AG10803 (cell line): ENCODE results near the gene TREML2.

Source experiments
- DNase-seq: peaks from one replicate; pipeline ENCODE4 v3.0.0; 2010; ENCODE audit warnings: low read depth
- H3K4me3 ChIP-seq: 2 replicates; pipeline ENCODE4 v1.5.1; 2011; ENCODE audit warnings: mild to moderate bottlenecking, low read length, control low read depth
- TF ChIP-seq, protein P1 (sequence below): conservative IDR thresholded peaks from 2 replicates; pipeline ENCODE4 v1.5.1; 2011; ENCODE audit warnings: mild to moderate bottlenecking, low read length, control low read depth, inconsistent platforms

Gene TREML2

DNA sequence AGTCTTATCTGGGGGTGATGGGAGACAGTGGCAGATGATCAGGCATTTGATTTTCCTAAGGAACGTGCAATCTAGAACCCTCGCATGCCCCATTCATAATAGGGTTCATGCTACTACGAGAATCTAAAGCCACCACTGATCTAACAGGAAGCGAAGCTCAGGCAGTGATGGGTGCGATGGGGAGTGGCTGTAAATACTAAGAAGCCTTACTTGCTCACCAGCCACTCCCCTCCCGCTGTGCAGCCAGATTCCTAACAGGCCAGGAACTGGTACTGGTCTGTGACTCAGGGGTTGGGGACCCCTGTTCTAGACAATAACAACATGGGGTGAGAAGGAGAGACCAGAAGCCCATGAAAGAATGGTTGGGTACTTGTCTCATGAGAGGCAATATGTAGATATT, 31.7 kb upstream of the TREML2 start:
- no peak for DNase-seq
- H3K4me3 ChIP-seq: no peak overlapping the region
- TF ChIP-seq, protein P1, sequence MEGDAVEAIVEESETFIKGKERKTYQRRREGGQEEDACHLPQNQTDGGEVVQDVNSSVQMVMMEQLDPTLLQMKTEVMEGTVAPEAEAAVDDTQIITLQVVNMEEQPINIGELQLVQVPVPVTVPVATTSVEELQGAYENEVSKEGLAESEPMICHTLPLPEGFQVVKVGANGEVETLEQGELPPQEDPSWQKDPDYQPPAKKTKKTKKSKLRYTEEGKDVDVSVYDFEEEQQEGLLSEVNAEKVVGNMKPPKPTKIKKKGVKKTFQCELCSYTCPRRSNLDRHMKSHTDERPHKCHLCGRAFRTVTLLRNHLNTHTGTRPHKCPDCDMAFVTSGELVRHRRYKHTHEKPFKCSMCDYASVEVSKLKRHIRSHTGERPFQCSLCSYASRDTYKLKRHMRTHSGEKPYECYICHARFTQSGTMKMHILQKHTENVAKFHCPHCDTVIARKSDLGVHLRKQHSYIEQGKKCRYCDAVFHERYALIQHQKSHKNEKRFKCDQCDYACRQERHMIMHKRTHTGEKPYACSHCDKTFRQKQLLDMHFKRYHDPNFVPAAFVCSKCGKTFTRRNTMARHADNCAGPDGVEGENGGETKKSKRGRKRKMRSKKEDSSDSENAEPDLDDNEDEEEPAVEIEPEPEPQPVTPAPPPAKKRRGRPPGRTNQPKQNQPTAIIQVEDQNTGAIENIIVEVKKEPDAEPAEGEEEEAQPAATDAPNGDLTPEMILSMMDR: no peak

DNA sequence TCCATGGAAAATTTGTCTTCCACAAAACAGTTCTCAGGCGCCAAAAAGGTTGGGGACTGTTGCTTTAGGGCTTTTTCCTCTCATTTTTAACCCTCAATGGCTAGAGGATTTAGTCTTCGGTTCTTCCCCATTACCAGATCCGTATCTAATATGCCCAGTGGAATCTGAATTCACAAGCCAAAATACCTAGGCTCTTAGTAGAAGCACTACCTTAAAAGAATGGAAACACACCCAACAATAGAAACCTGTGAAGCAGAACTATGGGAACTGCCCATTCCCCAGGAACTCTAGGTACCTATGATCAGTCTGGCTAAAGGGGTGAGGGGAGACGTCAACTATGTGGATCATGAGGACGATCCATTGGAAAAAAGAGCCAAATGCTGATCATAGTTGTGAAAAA, 30.3 kb upstream of the TREML2 start:
- no peak for DNase-seq
- TF ChIP-seq, protein P1: no peak
- no peak overlapping the region for H3K4me3 ChIP-seq

DNA sequence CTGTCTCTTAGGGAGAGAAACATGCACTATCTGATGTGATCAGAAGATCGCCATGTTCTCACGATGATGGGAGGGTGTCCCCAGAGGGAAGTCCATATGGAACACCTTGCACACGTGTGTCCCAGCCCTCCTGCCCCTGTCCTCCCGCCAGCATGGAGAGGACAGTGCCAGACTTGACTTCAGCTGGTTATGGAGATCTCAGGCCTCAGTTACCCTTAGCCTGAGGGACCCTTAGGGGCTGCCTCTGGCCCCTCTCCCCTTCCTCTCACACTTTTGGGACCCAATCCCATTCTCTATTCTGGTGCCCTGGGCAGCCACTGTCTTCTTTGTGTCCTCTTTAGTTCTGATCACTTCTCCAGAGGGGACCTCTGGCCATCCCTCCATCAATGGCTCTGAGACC, 28.8 kb upstream of the TREML2 start:
- H3K4me3 ChIP-seq: no peak overlapping the region
- TF ChIP-seq, protein P1: no peak
- no peak for DNase-seq

DNA sequence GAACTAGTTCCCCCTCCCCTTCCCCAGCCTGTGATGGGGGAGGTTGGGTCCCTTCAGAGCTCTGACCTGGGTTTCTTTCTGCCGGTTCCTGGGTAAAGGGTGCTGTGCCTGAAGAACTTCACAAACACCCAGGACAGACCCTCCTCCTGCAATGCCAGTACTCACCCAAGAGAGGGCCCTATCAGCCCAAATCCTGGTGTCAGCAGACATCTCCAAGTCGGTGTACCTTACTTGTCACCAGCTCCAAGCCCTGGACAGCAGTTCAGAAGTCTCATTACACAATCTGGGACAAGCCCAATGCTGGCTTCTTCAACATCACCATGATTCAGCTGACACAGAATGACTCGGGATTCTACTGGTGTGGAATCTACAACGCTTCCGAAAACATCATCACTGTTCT, 27.7 kb upstream of the TREML2 start:
- TF ChIP-seq, protein P1: no peak
- no peak overlapping the region for H3K4me3 ChIP-seq
- peak; percentile 2 for DNase-seq

DNA sequence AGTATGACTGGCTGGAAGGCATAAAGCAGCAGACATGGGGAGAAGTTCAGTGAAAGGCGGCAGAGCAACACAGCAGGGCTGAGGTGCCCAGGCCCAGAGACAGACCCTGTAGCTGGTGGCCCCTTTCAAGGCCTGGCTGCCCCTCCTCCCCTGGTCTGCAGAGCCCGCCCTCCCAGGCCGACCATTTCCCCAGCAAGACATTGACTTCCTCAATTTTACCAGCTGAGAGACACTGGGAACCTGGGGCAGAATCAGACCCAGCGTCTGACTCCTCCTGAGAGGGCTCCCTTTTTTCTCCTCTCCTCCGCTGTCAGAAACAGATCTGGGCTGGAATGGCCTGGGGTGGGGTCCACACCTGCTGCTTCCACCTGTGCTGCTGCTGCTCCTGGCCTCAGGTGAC, 27.1 kb upstream of the TREML2 start, which contains the start of gene TREML4:
TREML4 (plus strand) TSS at position 254 of the 400 bp plus-strand sequence; CDS start at position 333, 79 bp downstream.
- no peak within 1 kb of the TSS for H3K4me3 ChIP-seq
- no peak for DNase-seq
- TF ChIP-seq, protein P1: no peak

DNA sequence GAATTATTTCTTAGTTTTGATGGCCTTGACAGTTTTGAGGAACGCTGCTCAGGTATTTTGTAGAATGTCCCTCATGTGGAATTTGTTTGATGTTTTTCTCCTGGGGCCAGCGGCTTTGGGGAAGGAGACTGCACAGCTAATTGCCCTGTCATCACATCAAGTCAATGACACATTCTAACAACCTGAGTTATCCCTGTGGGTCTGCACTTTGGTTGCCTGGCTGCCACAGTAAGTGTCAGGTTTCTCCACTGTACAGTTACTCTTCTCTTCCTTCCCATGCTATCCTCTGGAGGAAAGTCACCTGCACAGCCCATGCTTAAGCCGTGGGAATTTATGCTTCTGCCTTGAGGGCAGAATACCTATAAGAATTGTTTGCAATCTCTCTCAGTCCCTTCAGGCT, 25.8 kb upstream of the TREML2 start:
- no peak overlapping the region for H3K4me3 ChIP-seq
- DNase-seq: no peak
- TF ChIP-seq, protein P1: no peak

DNA sequence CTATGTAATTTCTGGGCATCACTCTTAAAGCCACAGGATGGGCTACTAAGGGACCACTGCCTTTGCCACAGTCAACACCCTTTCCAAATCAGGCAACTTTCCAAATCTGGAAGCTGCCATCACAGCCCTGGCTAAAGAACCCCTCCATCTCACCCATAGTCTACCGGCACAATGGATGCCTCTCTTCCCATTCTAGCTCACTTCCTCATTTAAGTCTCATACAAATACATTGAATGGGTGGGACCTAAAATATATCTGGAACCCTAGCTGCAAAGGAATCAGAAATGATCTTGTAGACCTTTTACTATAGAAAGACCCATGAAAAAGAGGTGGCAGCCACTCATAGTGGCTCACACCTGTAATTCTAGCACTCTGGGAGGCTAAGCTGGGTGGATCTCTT, 23.9 kb upstream of the TREML2 start:
- no peak for DNase-seq
- no peak overlapping the region for H3K4me3 ChIP-seq

More for the DNA sequence above, 23.9 kb upstream of the TREML2 start:
- TF ChIP-seq, protein P1: no peak
